ENCODE measurements around the gene ETFA. TPM values are rescaled to one million over a fixed set of nuclear protein-coding genes. Genes with fewer than 3 reads are reported as not detected.

The ETFA gene
- total RNA-seq, 1 experiment from 2014 or later = 164 TPM

DNA sequence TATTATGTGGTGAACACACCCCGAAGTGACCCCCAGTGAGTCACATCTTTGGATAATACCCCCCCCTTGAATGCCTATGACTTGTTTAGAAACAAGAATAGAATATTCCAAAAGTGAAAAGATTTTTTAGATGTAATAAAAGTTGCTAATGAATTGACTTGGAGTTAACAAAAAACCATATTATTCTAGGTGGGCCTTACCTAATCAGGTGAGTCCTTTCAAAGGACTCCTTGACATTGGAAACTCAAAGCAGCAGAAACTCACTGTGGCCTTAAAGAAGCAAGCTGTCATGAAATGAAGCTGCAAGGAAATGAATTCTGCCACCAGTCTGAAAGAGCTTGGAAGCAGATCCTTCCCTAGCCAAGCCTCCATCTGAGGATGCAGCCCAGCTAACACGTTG lies 14.4 kb upstream of the ETFA start:
- no peaks in the 10 kb centered on the region for H3K4me1 Mint-ChIP-seq (ENCODE audit: insufficient read depth, unreplicated experiment)
- H3K4me3 Mint-ChIP-seq (ENCODE audit: unreplicated experiment) = no peak overlapping the region

DNA sequence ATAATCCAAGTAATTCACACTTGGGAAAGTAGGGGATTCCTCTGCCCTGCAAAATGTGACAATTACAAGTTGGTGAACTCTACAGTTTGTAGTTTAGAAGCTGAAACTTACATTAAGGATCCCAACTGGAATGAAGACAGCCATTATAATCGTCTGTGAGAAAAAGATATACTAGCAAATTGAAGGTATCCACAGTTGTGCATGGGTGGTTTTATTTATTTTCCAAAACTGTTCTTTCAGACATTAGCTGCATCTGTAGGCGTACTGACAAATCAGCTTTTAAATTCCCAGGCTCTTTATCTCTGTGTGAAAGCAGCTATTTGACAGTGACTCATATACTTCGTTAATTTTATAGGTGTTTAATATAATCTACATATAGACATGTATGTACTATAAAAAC lies 12.8 kb upstream of the ETFA start:
- H3K27me3 Mint-ChIP-seq (ENCODE audit: insufficient read depth, unreplicated experiment) = no peaks in the 10 kb centered on the region
- CTCF ChIA-PET = interaction anchor here (1.3 kb wide), 1 partner anchor 705 kb away, joined by 3 read pairs; no protein-coding TSS in a partner anchor
- no peak for DNase-seq (ENCODE audit: unreplicated experiment)

More for the DNA sequence above, 14.4 kb upstream of the ETFA start:
- TF ChIP-seq, protein P1, sequence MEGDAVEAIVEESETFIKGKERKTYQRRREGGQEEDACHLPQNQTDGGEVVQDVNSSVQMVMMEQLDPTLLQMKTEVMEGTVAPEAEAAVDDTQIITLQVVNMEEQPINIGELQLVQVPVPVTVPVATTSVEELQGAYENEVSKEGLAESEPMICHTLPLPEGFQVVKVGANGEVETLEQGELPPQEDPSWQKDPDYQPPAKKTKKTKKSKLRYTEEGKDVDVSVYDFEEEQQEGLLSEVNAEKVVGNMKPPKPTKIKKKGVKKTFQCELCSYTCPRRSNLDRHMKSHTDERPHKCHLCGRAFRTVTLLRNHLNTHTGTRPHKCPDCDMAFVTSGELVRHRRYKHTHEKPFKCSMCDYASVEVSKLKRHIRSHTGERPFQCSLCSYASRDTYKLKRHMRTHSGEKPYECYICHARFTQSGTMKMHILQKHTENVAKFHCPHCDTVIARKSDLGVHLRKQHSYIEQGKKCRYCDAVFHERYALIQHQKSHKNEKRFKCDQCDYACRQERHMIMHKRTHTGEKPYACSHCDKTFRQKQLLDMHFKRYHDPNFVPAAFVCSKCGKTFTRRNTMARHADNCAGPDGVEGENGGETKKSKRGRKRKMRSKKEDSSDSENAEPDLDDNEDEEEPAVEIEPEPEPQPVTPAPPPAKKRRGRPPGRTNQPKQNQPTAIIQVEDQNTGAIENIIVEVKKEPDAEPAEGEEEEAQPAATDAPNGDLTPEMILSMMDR (IDR thresholded peaks at IDR 0.05; ENCODE audit: unreplicated experiment) = no peak
- no TSS peak for BruUV-seq (replicated peaks)
- no peaks in the 10 kb centered on the region for H3K36me3 Mint-ChIP-seq (ENCODE audit: insufficient read depth, unreplicated experiment)
- DNase-seq (ENCODE audit: unreplicated experiment) = no peak
- ChIA-PET CTCF (interaction anchor here (0.7 kb wide), 1 partner anchor 210 kb away, joined by 3 read pairs; no protein-coding TSS in a partner anchor), POLR2A (interaction anchor here (2.4 kb wide), 1 partner anchor 14 kb away, joined by 11 read pairs; the partner anchor contains the start of gene ETFA)
- intact Hi-C loops (cut with micrococcal nuclease) = no loop called here
- no peaks in the 10 kb centered on the region for H3K9me3 Mint-ChIP-seq (ENCODE audit: unreplicated experiment)
- no peak overlapping the region for H3K27ac Mint-ChIP-seq (ENCODE audit: low read depth, unreplicated experiment)
- H3K27me3 Mint-ChIP-seq (ENCODE audit: insufficient read depth, unreplicated experiment) = no peaks in the 10 kb centered on the region

DNA sequence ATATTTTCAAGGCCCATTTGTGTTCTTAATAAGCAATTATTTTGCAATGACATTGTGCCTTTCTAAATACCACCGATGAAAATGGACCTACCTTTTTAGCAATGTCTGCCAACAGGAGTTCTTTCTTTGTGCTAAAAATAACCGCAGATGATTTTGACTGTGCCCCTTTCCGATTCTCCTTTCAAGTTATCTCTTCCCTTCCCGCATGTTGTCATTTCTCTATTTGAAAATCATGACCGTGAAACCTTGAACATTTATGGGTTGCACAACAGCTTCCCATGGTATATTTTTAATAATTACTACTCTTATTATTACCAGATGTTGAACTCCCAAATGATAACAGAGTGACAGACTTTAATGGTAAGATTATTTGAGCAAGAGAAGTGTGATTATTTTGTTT lies 10.3 kb upstream of the ETFA start:
- TF ChIP-seq, protein P1 (IDR thresholded peaks at IDR 0.05; ENCODE audit: unreplicated experiment) = no peak
- H3K27me3 Mint-ChIP-seq (ENCODE audit: insufficient read depth, unreplicated experiment) = no peaks in the 10 kb centered on the region
- no peak for DNase-seq (ENCODE audit: unreplicated experiment)
- no peak overlapping the region for H3K4me3 Mint-ChIP-seq (ENCODE audit: unreplicated experiment)
- CTCF ChIA-PET = no interaction called here
- no peaks in the 10 kb centered on the region for H3K9me3 Mint-ChIP-seq (ENCODE audit: unreplicated experiment)
- no peaks in the 10 kb centered on the region for H3K36me3 Mint-ChIP-seq (ENCODE audit: insufficient read depth, unreplicated experiment)
- H3K27ac Mint-ChIP-seq (ENCODE audit: low read depth, unreplicated experiment) = no peak overlapping the region
- intact Hi-C loops (cut with micrococcal nuclease) = no loop called here
- BruUV-seq (replicated peaks) = no TSS peak
- POLR2A ChIA-PET = no interaction called here
- no peaks in the 10 kb centered on the region for H3K4me1 Mint-ChIP-seq (ENCODE audit: insufficient read depth, unreplicated experiment)

More for the DNA sequence above, 12.8 kb upstream of the ETFA start:
- intact Hi-C loops (cut with micrococcal nuclease) = no loop called here
- H3K9me3 Mint-ChIP-seq (ENCODE audit: unreplicated experiment) = no peaks in the 10 kb centered on the region
- TF ChIP-seq, protein P1 (IDR thresholded peaks at IDR 0.05; ENCODE audit: unreplicated experiment) = no peak
- H3K36me3 Mint-ChIP-seq (ENCODE audit: insufficient read depth, unreplicated experiment) = no peaks in the 10 kb centered on the region
- no TSS peak for BruUV-seq (replicated peaks)
- POLR2A ChIA-PET = interaction anchor here (2.0 to 2.4 kb wide), 2 partner anchors 10 to 12 kb away, joined by 6 to 11 read pairs; partner anchors contain the start of gene ETFA
- H3K4me3 Mint-ChIP-seq (ENCODE audit: unreplicated experiment) = no peak overlapping the region
- no peaks in the 10 kb centered on the region for H3K4me1 Mint-ChIP-seq (ENCODE audit: insufficient read depth, unreplicated experiment)
- no peak overlapping the region for H3K27ac Mint-ChIP-seq (ENCODE audit: low read depth, unreplicated experiment)

DNA sequence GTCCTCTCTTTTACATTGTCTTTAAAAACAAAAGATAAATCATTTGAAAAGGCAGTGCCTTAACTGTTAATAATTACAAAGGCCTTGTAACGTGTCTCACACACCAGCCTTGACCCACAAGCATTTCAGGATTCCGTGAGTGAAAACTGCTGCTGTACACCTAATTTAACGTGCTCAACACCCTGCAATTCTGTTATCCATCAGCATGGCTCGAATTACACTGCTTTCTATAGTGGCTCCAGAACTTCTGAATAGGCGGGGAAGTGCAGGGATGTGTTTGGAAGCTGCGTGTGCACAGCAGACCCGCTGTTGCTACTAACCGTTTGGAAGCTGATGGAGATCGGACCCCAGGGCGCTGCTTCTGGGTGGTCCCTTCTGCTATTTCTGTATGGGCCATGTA lies 9.9 kb upstream of the ETFA start:
- H3K27ac Mint-ChIP-seq (ENCODE audit: low read depth, unreplicated experiment) = no peak overlapping the region
- H3K27me3 Mint-ChIP-seq (ENCODE audit: insufficient read depth, unreplicated experiment) = no peaks in the 10 kb centered on the region
- H3K4me3 Mint-ChIP-seq (ENCODE audit: unreplicated experiment) = no peak overlapping the region
- intact Hi-C loops (cut with micrococcal nuclease) = no loop called here
- no peaks in the 10 kb centered on the region for H3K36me3 Mint-ChIP-seq (ENCODE audit: insufficient read depth, unreplicated experiment)
- BruUV-seq (replicated peaks) = no TSS peak
- DNase-seq (ENCODE audit: unreplicated experiment) = no peak
- CTCF ChIA-PET = no interaction called here
- POLR2A ChIA-PET = no interaction called here
- H3K4me1 Mint-ChIP-seq (ENCODE audit: insufficient read depth, unreplicated experiment) = no peaks in the 10 kb centered on the region
- TF ChIP-seq, protein P1 (IDR thresholded peaks at IDR 0.05; ENCODE audit: unreplicated experiment) = no peak
- H3K9me3 Mint-ChIP-seq (ENCODE audit: unreplicated experiment) = no peaks in the 10 kb centered on the region

Data from MCF 10A (cell line).